Transverse colon (tissue), 4 donors: ENCODE measurements around the gene ERCC4.

ENCODE experiments used
- CTCF ChIP-seq, 5 experiments: fragments of 200-600 bp in 3 of 5; fragments of 450-650 bp in 2 of 5; sonication (generic) in 3 of 5; IDR thresholded peaks; 1 replicate in 2 of 5; 2 replicates in 3 of 5; pipeline ENCODE4 v1.5.1; 2016 to 2017; ENCODE audit warnings: antibody characterized with exemption in 5 of 5, inconsistent platforms in 3 of 5, mild to moderate bottlenecking in 2 of 5, moderate library complexity in 1 of 5
- EP300 ChIP-seq: sonication (generic); formaldehyde crosslinking; IDR thresholded peaks from one replicate; pipeline ENCODE4 v1.6.1; 2017; ENCODE audit warnings: antibody characterized with exemption, low read depth
- POLR2A ChIP-seq: fragments of 450-650 bp; IDR thresholded peaks from one replicate; pipeline ENCODE4 v1.6.1; 2016; ENCODE audit warnings: antibody characterized with exemption, mild to moderate bottlenecking, moderate library complexity
- POLR2AphosphoS5 ChIP-seq, 3 donors: sonication (generic); formaldehyde crosslinking; IDR thresholded peaks; one replicate each; pipeline ENCODE4 v1.6.1; 2016; ENCODE audit warnings: antibody characterized with exemption in 3 of 3

- TF ChIP-seq CTCF (IDR thresholded peaks at IDR 0.05) (no peak), EP300 (no peak), POLR2AphosphoS5 (IDR thresholded peaks at IDR 0.05) (no peak), POLR2A (no peak)
Observed at GRCh38 chr16:13940397-13940933, 20.5 kb downstream of the ERCC4 start.
